Measurements from ENCODE around the gene DNAJC5.
A peak's percentile ranks its signal among the peaks of the same experiment; 100 is the strongest.
"Not testable (repeated sequence)": the region's sequence is repeated elsewhere in the genome, so short reads cannot be mapped to it uniquely, and the experiment has no call there.

DNAJC5 gene

GRCh38 chr20:63957004-63957689 lies 62.2 kb downstream of the DNAJC5 start:
- DNase-seq: peak; percentile 73

- peak; percentile 64 for DNase-seq
Measured at GRCh38 chr20:63957690-63958441, 62.9 kb downstream of the DNAJC5 start.

GRCh38 chr20:63958471-63958870 lies 63.5 kb downstream of the DNAJC5 start:
- no peak for DNase-seq

- DNase-seq: no peak
Measured at GRCh38 chr20:63958964-63959698, 64.2 kb downstream of the DNAJC5 start.

- no peak for DNase-seq
Measured at GRCh38 chr20:63959699-63960075, 64.8 kb downstream of the DNAJC5 start.

- not testable (repeated sequence) for DNase-seq
Measured at GRCh38 chr20:63960654-63961621, 66.0 kb downstream of the DNAJC5 start.

- DNase-seq: no peak
Measured at GRCh38 chr20:63961664-63962425, 66.9 kb downstream of the DNAJC5 start.

- DNase-seq: no peak
Measured at GRCh38 chr20:63962426-63963347, 67.8 kb downstream of the DNAJC5 start.

GRCh38 chr20:63963348-63963741 lies 68.4 kb downstream of the DNAJC5 start:
- no peak for DNase-seq

GRCh38 chr20:63963784-63964301 lies 68.9 kb downstream of the DNAJC5 start:
- no peak for DNase-seq

GRCh38 chr20:63964412-63964811 lies 69.5 kb downstream of the DNAJC5 start:
- DNase-seq: no peak

- no peak for DNase-seq
Measured at GRCh38 chr20:63966172-63966943, 71.4 kb downstream of the DNAJC5 start.

GRCh38 chr20:63966944-63967322 lies 72.0 kb downstream of the DNAJC5 start:
- DNase-seq: no peak

- DNase-seq: no peak
Measured at GRCh38 chr20:63967330-63968135, 72.6 kb downstream of the DNAJC5 start.

GRCh38 chr20:63968136-63968927 lies 73.4 kb downstream of the DNAJC5 start:
- DNase-seq: no peak

- DNase-seq: peak; percentile 69
Measured at GRCh38 chr20:63968928-63969760, 74.2 kb downstream of the DNAJC5 start.

Measured in NCI-H2171 (cell line).